Tibial nerve (tissue), 4 donors: Measurements from ENCODE around the gene PTPRG.

Experiments
- CTCF ChIP-seq, 5 experiments: fragments of 200-600 bp in 3 of 5; fragments of 450-650 bp in 2 of 5; sonication (generic) in 3 of 5; IDR thresholded peaks; one replicate each; pipeline ENCODE4 v1.5.1; 2016 to 2019; ENCODE audit warnings: antibody characterized with exemption in 5 of 5, mild to moderate bottlenecking in 3 of 5, moderate library complexity in 2 of 5
- EP300 ChIP-seq, 2 donors: sonication (generic); formaldehyde crosslinking; IDR thresholded peaks; one replicate each; pipeline ENCODE4 v1.6.1; 2017; ENCODE audit warnings: antibody characterized with exemption in 2 of 2, mild to moderate bottlenecking in 1 of 2
- POLR2A ChIP-seq, 2 donors: fragments of 450-650 bp; IDR thresholded peaks; one replicate each; pipeline ENCODE4 v1.6.1; 2017; ENCODE audit warnings: antibody characterized with exemption in 2 of 2, mild to moderate bottlenecking in 2 of 2, moderate library complexity in 2 of 2

GRCh38 chr3:61975199-61975598, 413.8 kb downstream of the PTPRG start:
- TF ChIP-seq POLR2A (IDR thresholded peaks at IDR 0.05), result no peak
- TF ChIP-seq CTCF (IDR thresholded peaks at IDR 0.05), result no peak
- no peak for TF ChIP-seq EP300 (IDR thresholded peaks at IDR 0.05)
